ENCODE results near the gene TBC1D16. TPM values are rescaled to one million over a fixed set of nuclear protein-coding genes. Genes with fewer than 3 reads are reported as not detected.

TBC1D16 gene
- total RNA-seq, 2 experiments from 2014 or later, result 8.3 to 10.4 TPM

DNA sequence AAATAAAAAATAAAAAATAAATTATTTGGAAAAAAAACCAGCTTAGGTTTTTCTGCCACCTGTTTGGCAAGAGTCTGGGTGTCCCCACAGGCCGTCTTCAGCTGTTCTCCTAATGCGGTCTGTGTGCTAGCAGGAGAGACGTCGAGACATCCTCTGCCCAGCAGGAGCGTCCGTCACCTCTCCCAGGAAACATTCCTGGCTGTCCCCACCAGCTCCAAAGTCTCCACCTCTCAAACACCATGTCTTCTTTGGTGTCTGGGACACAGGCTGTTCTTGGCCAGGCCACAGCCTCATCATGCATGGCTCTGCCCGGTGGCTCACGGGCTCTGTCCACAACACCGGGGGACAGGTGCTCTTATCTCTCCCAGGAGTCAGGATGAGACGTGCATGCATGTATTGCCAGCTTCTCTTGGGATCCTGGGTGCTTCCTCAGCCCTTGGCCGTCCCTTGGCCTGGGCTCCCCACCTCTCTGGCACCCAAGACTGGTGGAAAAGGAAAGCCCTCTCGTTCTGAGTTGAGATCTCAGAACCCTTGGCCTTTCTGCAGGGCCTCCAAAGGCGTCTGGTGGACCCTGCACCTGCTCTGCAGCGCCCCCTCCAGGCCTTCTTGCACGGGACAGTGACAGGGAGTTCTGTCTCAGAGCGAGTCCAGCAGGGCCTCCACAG is 111.6 kb downstream of the TBC1D16 start:
- ChIA-PET POLR2A (no interaction called here), CTCF (interaction anchor here (0.5 to 0.9 kb wide), 6 partner anchors 36 to 1954 kb away, joined by 3 read pairs; no protein-coding TSS in a partner anchor)
- Mint-ChIP-seq H3K27ac (no peak overlapping the region), H3K4me1 (peaks cover 4% of the 10 kb centered on the region), H3K27me3 (peaks cover 12% of the 10 kb centered on the region), H3K36me3 (ENCODE audit: low read depth) (no peaks in the 10 kb centered on the region), H3K4me3 (no peak overlapping the region), H3K9me3 (ENCODE audit: low read depth) (no peaks in the 10 kb centered on the region)
- intact Hi-C loops (cut with DNase I, micrococcal nuclease), result loop anchor here in 1 of 2 experiments (2.0 kb wide), 1 partner anchor 181 kb away; no protein-coding TSS in a partner anchor
- ATAC-seq, result peak; percentile 90
- peak; percentile 82 for DNase-seq

DNA sequence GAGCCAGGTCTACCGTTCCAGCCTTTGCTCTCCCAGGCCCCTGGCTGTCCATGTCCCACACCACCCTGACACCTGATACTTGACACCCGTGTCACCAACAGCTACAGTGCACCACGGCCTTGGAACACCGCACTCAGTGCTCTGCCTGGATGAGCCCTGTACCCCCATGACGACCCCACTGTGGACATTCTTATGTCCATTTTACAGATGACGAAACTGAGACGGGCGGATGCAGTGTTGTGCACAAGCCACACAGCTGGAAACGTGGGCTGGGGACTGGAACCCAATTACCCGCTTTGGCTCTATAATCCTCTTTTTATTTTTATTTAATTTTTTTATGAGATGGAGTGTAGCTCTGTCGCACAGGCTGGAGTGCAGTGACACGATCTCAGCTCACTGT is 112.9 kb downstream of the TBC1D16 start:
- no peaks in the 10 kb centered on the region for H3K9me3 Mint-ChIP-seq (ENCODE audit: low read depth)
- H3K4me1 Mint-ChIP-seq, result peaks cover 4% of the 10 kb centered on the region
- intact Hi-C loops (cut with DNase I, micrococcal nuclease), result no loop called here
- H3K27me3 Mint-ChIP-seq, result peaks cover 3% of the 10 kb centered on the region
- no peak overlapping the region for H3K4me3 Mint-ChIP-seq
- POLR2A ChIA-PET, result no interaction called here
- DNase-seq (no peak), ATAC-seq (no peak)
- H3K27ac Mint-ChIP-seq, result no peak overlapping the region
- no peaks in the 10 kb centered on the region for H3K36me3 Mint-ChIP-seq (ENCODE audit: low read depth)
- CTCF ChIA-PET, result interaction anchor here (0.7 kb wide), 1 partner anchor 31 kb away, joined by 3 read pairs; no protein-coding TSS in a partner anchor

DNA sequence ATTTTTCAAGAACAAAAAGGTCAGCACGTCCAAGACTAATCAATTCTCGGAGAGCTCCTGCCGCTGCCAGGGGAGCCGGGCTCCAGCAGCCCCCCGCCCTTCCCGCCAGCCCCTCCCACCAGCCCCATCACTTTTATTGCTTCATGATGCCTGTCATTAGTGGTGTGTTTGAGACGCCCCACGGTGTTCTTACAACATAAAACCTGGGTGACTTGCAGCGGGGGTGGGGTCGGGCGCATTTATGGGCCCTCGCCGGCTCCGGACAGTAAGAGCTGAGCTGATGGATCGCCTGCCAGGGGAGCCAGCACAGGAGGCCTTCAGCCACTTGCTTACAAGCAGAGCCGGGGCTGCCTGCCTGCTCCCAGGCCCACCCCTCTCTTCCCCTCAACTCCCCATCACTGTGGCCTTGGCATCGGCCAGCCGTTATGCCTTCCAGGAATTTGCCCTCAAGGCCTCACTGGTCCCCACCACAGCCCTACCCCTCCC is 113.5 kb downstream of the TBC1D16 start:
- H3K9me3 Mint-ChIP-seq (ENCODE audit: low read depth), result no peaks in the 10 kb centered on the region
- ATAC-seq (no peak), DNase-seq (no peak)
- ChIA-PET POLR2A (no interaction called here), CTCF (no interaction called here)
- peaks cover 5% of the 10 kb centered on the region for H3K27me3 Mint-ChIP-seq
- H3K36me3 Mint-ChIP-seq (ENCODE audit: low read depth), result no peaks in the 10 kb centered on the region
- intact Hi-C loops (cut with DNase I, micrococcal nuclease), result no loop called here
- no peak overlapping the region for H3K27ac Mint-ChIP-seq
- H3K4me1 Mint-ChIP-seq, result no peaks in the 10 kb centered on the region
- no peak overlapping the region for H3K4me3 Mint-ChIP-seq

DNA sequence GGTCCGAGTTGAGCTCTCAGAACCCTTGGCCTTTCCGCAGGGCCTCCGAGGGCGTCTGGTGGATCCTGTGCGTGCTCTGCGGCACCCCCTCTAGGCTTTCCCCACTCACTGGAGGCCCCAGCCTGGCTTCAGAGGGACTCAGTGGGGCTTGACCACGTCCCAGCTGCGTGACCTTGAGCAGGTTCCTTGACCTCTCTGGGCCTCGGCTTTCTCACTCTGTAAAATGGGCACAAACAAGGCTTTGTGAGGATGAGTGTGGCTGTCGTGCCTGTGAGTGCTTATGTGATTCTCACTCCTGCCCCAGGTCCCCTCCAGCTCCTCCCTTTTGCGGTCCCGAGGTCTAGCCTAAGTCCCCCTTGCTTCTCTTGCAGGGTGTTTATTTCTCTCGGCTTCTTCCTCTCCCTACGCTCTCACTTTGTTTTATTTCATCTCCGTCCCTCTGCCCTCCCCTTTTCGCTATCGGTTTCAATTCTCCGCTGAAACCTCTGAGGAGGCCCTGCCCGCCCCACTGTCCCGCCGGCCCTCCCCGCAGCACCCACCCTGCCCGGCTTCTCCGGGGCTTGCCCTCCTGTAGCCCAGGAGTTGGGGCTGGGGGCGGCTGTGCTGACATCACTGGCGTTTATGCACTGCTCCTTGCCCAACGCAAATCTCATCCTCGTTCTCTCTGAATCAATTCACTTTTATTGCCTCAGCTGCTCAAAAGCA is 114.1 kb downstream of the TBC1D16 start:
- Mint-ChIP-seq H3K4me1 (no peaks in the 10 kb centered on the region), H3K36me3 (ENCODE audit: low read depth) (no peaks in the 10 kb centered on the region), H3K27ac (no peak overlapping the region), H3K27me3 (peaks cover 5% of the 10 kb centered on the region), H3K4me3 (no peak overlapping the region), H3K9me3 (ENCODE audit: low read depth) (no peaks in the 10 kb centered on the region)
- DNase-seq (no peak), ATAC-seq (no peak)
- POLR2A ChIA-PET, result no interaction called here
- intact Hi-C loops (cut with DNase I, micrococcal nuclease), result no loop called here
- CTCF ChIA-PET, result no interaction called here

DNA sequence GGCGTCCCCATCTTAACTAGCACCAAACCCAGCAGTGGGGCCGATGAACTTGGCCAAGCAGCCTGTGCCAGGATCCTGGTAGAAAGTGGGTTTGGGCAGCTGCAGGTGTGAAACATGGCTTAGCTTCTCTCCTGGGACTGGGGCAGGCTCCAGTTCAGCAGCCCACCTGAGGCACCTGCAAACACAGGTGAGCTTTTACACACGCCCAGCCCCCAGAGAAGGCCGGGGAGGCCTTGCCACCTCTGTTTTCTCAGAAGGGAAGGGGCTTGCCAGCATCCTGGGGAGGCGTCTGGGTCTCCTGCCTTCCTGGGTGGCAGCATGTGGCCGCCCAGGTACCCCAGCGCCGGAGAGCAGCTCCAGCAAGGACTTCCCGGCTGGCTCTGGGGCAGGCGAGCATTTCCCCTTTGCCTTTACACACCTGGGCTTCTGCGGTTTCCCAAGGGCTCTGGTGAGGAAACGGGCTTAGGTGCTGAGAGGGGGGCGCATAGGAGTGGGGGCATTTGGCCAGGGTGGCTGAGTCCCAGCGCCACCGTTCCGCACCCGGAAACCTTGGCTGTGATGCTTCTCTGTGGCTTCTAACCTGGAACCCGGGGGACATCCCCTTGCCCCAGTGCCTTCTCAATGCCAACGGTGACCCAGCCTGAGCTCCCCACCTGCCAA is 114.8 kb downstream of the TBC1D16 start:
- DNase-seq, result no peak
- ATAC-seq, result no peak
- Mint-ChIP-seq H3K27me3 (peaks cover 5% of the 10 kb centered on the region), H3K27ac (no peak overlapping the region), H3K4me1 (no peaks in the 10 kb centered on the region), H3K9me3 (ENCODE audit: low read depth) (no peaks in the 10 kb centered on the region), H3K36me3 (ENCODE audit: low read depth) (no peaks in the 10 kb centered on the region), H3K4me3 (no peak overlapping the region)
- POLR2A ChIA-PET, result no interaction called here
- CTCF ChIA-PET, result no interaction called here
- intact Hi-C loops (cut with DNase I, micrococcal nuclease), result no loop called here

DNA sequence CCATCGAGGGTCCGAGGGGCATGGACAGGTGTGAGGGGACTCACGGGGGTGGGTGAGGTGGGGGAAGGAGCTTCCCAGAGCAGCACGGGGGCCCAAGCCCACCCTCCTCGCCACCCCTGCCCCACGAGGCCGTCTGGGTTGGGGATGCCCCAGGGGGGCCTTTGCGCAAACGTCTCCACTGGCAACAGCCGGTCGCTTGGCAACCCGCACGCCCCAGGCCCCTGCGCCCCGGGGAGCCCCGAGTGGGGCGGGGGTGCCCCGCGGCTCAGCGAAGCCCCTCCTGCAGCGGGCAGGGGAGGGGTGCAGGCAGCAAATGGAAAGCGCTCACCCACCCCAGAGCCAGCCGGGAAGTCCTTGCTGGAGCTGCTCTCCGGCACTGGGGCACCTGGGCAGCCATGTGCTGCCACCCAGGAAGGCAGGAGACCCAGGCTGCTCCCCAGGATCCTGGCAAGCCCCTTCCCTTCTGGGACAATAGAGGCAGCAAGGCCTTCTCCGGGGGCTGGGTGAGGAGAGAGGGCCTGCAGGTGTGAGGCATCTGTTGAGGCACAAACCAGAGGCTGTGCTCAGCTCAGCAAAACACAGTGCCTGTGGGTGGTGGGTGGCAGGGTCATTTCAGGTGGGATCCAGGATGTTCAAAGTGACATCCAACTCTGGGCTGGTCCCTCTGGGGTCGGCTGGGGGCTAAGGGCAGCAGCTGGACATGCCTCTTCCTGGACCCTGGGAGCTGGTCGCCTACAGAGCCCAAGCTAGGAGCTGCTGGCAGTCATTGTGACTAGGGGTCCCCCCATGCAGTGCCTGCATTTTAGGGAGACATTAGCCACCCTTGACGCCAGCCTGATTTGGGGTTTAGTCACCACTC is 115.6 kb downstream of the TBC1D16 start:
- ChIA-PET CTCF (no interaction called here), POLR2A (interaction anchor here (0.5 kb wide), 1 partner anchor 9 kb away, joined by 3 read pairs; no protein-coding TSS in a partner anchor)
- no peaks in the 10 kb centered on the region for H3K9me3 Mint-ChIP-seq (ENCODE audit: low read depth)
- H3K27me3 Mint-ChIP-seq, result peaks cover 5% of the 10 kb centered on the region
- no peak overlapping the region for H3K4me3 Mint-ChIP-seq
- H3K27ac Mint-ChIP-seq, result no peak overlapping the region
- H3K4me1 Mint-ChIP-seq, result no peaks in the 10 kb centered on the region
- DNase-seq, result no peak
- intact Hi-C loops (cut with DNase I, micrococcal nuclease), result loop anchor here in 1 of 2 experiments (5.0 kb wide), 2 partner anchors 128 to 173 kb away; no protein-coding TSS in a partner anchor
- no peaks in the 10 kb centered on the region for H3K36me3 Mint-ChIP-seq (ENCODE audit: low read depth)
- ATAC-seq, result no peak

DNA sequence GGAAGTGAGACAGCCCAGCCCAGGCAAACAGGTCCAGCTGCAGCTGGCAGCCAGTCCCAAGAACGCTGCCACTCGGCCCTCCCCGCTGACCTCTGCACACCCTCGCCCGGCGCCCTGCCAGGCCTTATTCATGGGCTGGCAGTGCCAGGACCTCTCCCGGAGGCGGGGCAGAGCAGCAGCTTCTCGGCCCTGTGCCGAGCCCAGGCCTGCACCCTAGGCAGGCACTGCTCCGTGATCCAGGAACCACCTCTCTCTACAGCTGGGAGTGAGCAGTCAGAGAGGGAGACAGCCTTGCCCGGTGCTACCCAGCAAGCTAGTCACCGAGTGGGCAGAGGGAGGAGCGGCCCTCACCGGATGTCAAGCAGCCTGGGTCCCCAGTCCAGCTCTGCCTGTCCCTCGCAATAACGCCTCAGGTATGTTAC is 116.5 kb downstream of the TBC1D16 start:
- DNase-seq (no peak), ATAC-seq (no peak)
- Mint-ChIP-seq H3K9me3 (ENCODE audit: low read depth) (no peaks in the 10 kb centered on the region), H3K27me3 (peaks cover 5% of the 10 kb centered on the region), H3K36me3 (ENCODE audit: low read depth) (no peaks in the 10 kb centered on the region), H3K27ac (no peak overlapping the region), H3K4me3 (no peak overlapping the region), H3K4me1 (no peaks in the 10 kb centered on the region)
- intact Hi-C loops (cut with DNase I, micrococcal nuclease), result loop anchor here in 1 of 2 experiments (5.0 kb wide), 2 partner anchors 127 to 172 kb away; no protein-coding TSS in a partner anchor
- ChIA-PET CTCF (no interaction called here), POLR2A (no interaction called here)

DNA sequence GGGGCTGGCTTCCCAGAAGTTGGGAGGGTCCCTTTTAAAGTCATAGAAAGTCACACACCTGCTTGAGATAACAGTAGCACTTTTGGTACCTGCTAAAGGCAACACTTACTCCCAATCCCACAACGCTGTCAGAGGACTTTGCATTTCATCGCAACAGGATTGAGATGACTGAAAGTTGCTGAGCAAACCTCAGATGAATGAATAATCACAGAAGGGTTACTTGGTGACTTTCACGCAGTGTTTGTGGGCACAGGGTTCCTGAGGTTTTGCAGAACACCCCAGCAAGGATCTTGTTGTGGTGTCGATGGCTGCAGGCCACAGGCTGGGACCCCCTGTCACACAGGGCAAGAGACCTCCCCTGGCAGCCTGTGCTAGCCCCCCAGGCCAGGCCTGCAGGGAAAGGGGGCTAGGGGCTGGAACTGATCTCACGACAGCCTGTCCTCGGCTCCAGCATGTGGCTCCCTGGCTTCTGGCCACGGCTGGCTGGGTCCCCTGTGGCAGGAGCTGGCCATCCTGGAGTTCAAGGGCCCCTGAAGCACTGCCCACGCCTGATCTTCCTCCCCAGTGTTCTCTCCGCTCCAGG is 117.0 kb downstream of the TBC1D16 start:
- Mint-ChIP-seq H3K27me3 (peaks cover 5% of the 10 kb centered on the region), H3K4me3 (no peak overlapping the region), H3K36me3 (ENCODE audit: low read depth) (no peaks in the 10 kb centered on the region), H3K4me1 (no peaks in the 10 kb centered on the region), H3K27ac (no peak overlapping the region), H3K9me3 (ENCODE audit: low read depth) (no peaks in the 10 kb centered on the region)
- no peak for ATAC-seq
- DNase-seq, result no peak
- ChIA-PET CTCF (interaction anchor here (0.5 kb wide), 1 partner anchor 73 kb away, joined by 4 read pairs; no protein-coding TSS in a partner anchor), POLR2A (no interaction called here)
- intact Hi-C loops (cut with DNase I, micrococcal nuclease), result loop anchor here in 1 of 2 experiments (5.0 kb wide), 2 partner anchors 126 to 171 kb away; no protein-coding TSS in a partner anchor

DNA sequence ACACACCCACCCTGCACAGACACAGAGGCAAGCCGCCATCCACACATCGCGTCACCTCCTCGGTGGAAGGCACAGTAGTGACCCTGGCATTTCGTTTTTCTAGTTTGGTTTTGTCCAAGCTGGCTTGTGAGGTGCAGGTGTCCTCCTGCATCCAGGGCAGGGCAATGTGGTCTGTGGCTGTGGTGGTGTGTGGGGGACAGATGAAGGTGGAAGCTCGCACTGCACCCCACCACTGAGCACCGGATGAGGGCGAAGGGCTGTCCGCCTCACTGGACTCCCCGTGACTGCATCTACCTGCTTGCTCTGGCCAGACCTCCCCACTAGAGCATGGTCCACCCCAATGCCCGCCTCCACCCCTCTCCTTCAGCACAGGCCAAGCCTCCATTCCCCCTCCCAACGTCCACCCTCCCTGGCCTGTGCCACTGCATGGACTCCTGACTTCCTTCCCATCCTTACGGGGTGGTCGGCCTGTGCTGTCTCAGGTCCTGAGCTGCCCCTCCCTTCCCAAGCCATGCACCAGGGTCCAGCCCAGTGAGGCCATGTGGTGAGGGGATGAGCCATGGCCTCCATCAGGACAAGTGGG is 117.7 kb downstream of the TBC1D16 start:
- Mint-ChIP-seq H3K4me1 (no peaks in the 10 kb centered on the region), H3K36me3 (ENCODE audit: low read depth) (no peaks in the 10 kb centered on the region), H3K27me3 (peaks cover 5% of the 10 kb centered on the region), H3K9me3 (ENCODE audit: low read depth) (no peaks in the 10 kb centered on the region), H3K4me3 (no peak overlapping the region), H3K27ac (no peak overlapping the region)
- ChIA-PET CTCF (interaction anchor here (0.5 kb wide), 1 partner anchor 72 kb away, joined by 4 read pairs; no protein-coding TSS in a partner anchor), POLR2A (no interaction called here)
- DNase-seq, result no peak
- intact Hi-C loops (cut with DNase I, micrococcal nuclease), result loop anchor here in 1 of 2 experiments (5.0 kb wide), 2 partner anchors 126 to 171 kb away; no protein-coding TSS in a partner anchor
- ATAC-seq, result no peak
